ENCODE measurements around the gene ORAI3. TPM values are rescaled to one million over a fixed set of nuclear protein-coding genes. Genes with fewer than 3 reads are reported as not detected.

Gene ORAI3
- total RNA-seq, 1 experiment from 2014 or later: 5.7 TPM

- CTCF ChIA-PET: no interaction called here
- H3K79me2 ChIP-seq (ENCODE audit: low read length): no peaks in the 10 kb centered on the region
Observed at GRCh38 chr16:30918614-30919013, 30.3 kb upstream of the ORAI3 start.

GRCh38 chr16:30920891-30921290 is 28.0 kb upstream of the ORAI3 start:
- H4K20me1 ChIP-seq (ENCODE audit: low read length): no peaks in the 10 kb centered on the region

More at GRCh38 chr16:30918614-30919013, 30.3 kb upstream of the ORAI3 start:
- BruUV-seq (replicated peaks): no TSS peak
- H3K27me3 ChIP-seq (ENCODE audit: low read length): no peaks in the 10 kb centered on the region
- no peaks in the 10 kb centered on the region for H3F3A ChIP-seq (ENCODE audit: low read length, unreplicated experiment)
- peaks cover 7% of the 10 kb centered on the region for H3K4me1 ChIP-seq (ENCODE audit: insufficient read depth, low read length)
- no peak overlapping the region for H3K9ac ChIP-seq (ENCODE audit: low read length)
- no peak overlapping the region for H3K27ac ChIP-seq (ENCODE audit: low read length)
- H3K4me2 ChIP-seq (ENCODE audit: low read length): no peak overlapping the region
- ATAC-seq (no peak), DNase-seq (no peak)
- intact Hi-C loops (cut with micrococcal nuclease): no loop called here
- no peaks in the 10 kb centered on the region; the same call in 1 of the 2 replicates for H3K36me3 ChIP-seq (ENCODE audit: low read depth, low read length)
- TF ChIP-seq EZH2phosphoT487 (IDR thresholded peaks at IDR 0.05; ENCODE audit: borderline replicate concordance, low read length) (no peak), CTCF (conservative IDR thresholded peaks at IDR 0.05; ENCODE audit: low read depth, low read length) (no peak), EZH2 (IDR thresholded peaks at IDR 0.05; ENCODE audit: low read length, unreplicated experiment) (no peak)
- no peaks in the 10 kb centered on the region for H3K9me2 ChIP-seq (replicated peaks; ENCODE audit: low read length)
- H4K20me1 ChIP-seq (ENCODE audit: low read length): no peaks in the 10 kb centered on the region
- no peak overlapping the region for H3K4me3 ChIP-seq (ENCODE audit: low read length)
- H3K9me3 ChIP-seq (ENCODE audit: low read length): no peaks in the 10 kb centered on the region
- no peak overlapping the region for H2AFZ ChIP-seq (ENCODE audit: low read length)
- POLR2A ChIA-PET (ENCODE audit: unreplicated experiment): no interaction called here

GRCh38 chr16:30921459-30921747 is 27.5 kb upstream of the ORAI3 start:
- intact Hi-C loops (cut with micrococcal nuclease): no loop called here
- ChIA-PET POLR2A (ENCODE audit: unreplicated experiment) (no interaction called here), CTCF (no interaction called here)
- no peaks in the 10 kb centered on the region; the same call in 1 of the 2 replicates for H3K36me3 ChIP-seq (ENCODE audit: low read depth, low read length)
- no peaks in the 10 kb centered on the region for H3K27me3 ChIP-seq (ENCODE audit: low read length)
- H3K9me3 ChIP-seq (ENCODE audit: low read length): no peaks in the 10 kb centered on the region
- H4K20me1 ChIP-seq (ENCODE audit: low read length): no peaks in the 10 kb centered on the region
- no peak overlapping the region for H3K9ac ChIP-seq (ENCODE audit: low read length)
- no peak for ATAC-seq
- no peaks in the 10 kb centered on the region for H3K9me2 ChIP-seq (replicated peaks; ENCODE audit: low read length)
- no peaks in the 10 kb centered on the region for H3F3A ChIP-seq (ENCODE audit: low read length, unreplicated experiment)
- BruUV-seq (replicated peaks): no TSS peak
- H3K4me3 ChIP-seq (ENCODE audit: low read length): peak overlapping the region; percentile 78; the same call in 1 of the 2 replicates
- peaks cover 6% of the 10 kb centered on the region for H3K79me2 ChIP-seq (ENCODE audit: low read length)
- H3K4me1 ChIP-seq (ENCODE audit: insufficient read depth, low read length): peaks cover 7% of the 10 kb centered on the region
- TF ChIP-seq EZH2phosphoT487 (IDR thresholded peaks at IDR 0.05; ENCODE audit: borderline replicate concordance, low read length): no peak
- TF ChIP-seq CTCF (conservative IDR thresholded peaks at IDR 0.05; ENCODE audit: low read depth, low read length): no peak
- TF ChIP-seq EZH2 (IDR thresholded peaks at IDR 0.05; ENCODE audit: low read length, unreplicated experiment): no peak
- peak overlapping the region; percentile 96 for H2AFZ ChIP-seq (ENCODE audit: low read length)
- peak overlapping the region; percentile 96 for H3K4me2 ChIP-seq (ENCODE audit: low read length)
- DNase-seq: no peak
- no peak overlapping the region for H3K27ac ChIP-seq (ENCODE audit: low read length)

More at GRCh38 chr16:30920891-30921290, 28.0 kb upstream of the ORAI3 start:
- DNase-seq (no peak), ATAC-seq (no peak)
- Histone ChIP-seq H2AFZ (ENCODE audit: low read length) (no peak overlapping the region), H3K79me2 (ENCODE audit: low read length) (peaks cover 6% of the 10 kb centered on the region), H3K27ac (ENCODE audit: low read length) (no peak overlapping the region), H3K4me2 (ENCODE audit: low read length) (no peak overlapping the region), H3K36me3 (ENCODE audit: low read depth, low read length) (no peaks in the 10 kb centered on the region; the same call in 1 of the 2 replicates), H3K4me3 (ENCODE audit: low read length) (no peak overlapping the region), H3K9me3 (ENCODE audit: low read length) (no peaks in the 10 kb centered on the region), H3F3A (ENCODE audit: low read length, unreplicated experiment) (no peaks in the 10 kb centered on the region), H3K27me3 (ENCODE audit: low read length) (no peaks in the 10 kb centered on the region), H3K4me1 (ENCODE audit: insufficient read depth, low read length) (peaks cover 7% of the 10 kb centered on the region), H3K9ac (ENCODE audit: low read length) (no peak overlapping the region), H3K9me2 (replicated peaks; ENCODE audit: low read length) (no peaks in the 10 kb centered on the region)
- intact Hi-C loops (cut with micrococcal nuclease): no loop called here
- no peak for TF ChIP-seq EZH2 (IDR thresholded peaks at IDR 0.05; ENCODE audit: low read length, unreplicated experiment)
- no peak for TF ChIP-seq CTCF (conservative IDR thresholded peaks at IDR 0.05; ENCODE audit: low read depth, low read length)
- POLR2A ChIA-PET (ENCODE audit: unreplicated experiment): no interaction called here
- no TSS peak for BruUV-seq (replicated peaks)
- CTCF ChIA-PET: no interaction called here
